Measurements from ENCODE around the gene RNF212.
"Not testable (repeated sequence)": the region's sequence is repeated elsewhere in the genome, so short reads cannot be mapped to it uniquely, and the experiment has no call there.

The RNF212 gene, protein sequence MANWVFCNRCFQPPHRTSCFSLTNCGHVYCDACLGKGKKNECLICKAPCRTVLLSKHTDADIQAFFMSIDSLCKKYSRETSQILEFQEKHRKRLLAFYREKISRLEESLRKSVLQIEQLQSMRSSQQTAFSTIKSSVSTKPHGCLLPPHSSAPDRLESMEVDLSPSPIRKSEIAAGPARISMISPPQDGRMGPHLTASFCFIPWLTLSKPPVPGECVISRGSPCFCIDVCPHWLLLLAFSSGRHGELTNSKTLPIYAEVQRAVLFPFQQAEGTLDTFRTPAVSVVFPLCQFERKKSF
- 0 to 1.7 (median 0.05) reads per million in 17 experiments for total RNA-seq

GRCh38 chr4:1113311-1114009 is at the start of gene RNF212:
RNF212 (minus strand) TSS chr4:1113564; CDS start chr4:1113464, 100 bp downstream.
- peak in 2 of 4 experiments; percentile 54 to 65 for DNase-seq

DNA sequence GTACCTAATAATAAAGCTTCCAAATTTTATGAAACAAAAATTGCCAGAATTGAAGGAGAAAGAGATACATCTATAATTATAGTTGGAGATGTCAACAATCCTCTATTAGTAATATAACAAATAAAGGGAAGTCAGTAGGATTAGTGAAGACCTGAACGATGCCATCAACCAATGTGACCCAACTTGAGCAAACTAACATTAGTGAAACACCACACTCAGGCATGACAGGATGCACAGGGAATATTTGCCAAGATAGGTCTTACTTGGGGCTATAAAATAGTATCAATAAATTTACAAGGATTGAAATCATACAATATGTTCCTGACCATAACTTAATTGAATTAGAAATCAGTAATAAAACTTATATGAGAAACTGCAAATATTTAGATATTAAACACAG is 47.0 kb upstream of the RNF212 start:
- no peak for DNase-seq

GRCh38 chr4:1156069-1156468 is 42.7 kb upstream of the RNF212 start:
- no peak for DNase-seq

DNA sequence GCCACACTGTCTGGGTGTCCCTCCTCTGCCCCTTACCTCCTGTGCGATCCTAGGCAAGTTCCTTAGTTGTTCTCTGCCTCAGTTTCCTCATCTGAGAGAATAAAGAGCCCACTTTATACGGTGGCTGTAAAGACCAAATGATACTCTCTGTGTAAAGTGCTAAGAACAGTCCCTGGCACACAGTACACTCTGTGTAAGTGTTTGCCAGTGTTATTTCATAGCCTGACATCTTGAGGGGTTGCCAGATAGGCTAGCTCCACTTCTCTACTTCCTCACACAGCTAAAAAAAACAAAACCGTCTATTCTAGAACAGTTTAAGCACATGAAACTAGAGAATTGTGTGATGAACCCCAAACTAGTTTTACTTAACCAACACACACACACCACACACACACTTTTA is 42.0 kb upstream of the RNF212 start:
- DNase-seq, result no peak

GRCh38 chr4:1154523-1155182 is 41.3 kb upstream of the RNF212 start:
- DNase-seq, result peak; percentile 22 to 62 (median 38)

DNA sequence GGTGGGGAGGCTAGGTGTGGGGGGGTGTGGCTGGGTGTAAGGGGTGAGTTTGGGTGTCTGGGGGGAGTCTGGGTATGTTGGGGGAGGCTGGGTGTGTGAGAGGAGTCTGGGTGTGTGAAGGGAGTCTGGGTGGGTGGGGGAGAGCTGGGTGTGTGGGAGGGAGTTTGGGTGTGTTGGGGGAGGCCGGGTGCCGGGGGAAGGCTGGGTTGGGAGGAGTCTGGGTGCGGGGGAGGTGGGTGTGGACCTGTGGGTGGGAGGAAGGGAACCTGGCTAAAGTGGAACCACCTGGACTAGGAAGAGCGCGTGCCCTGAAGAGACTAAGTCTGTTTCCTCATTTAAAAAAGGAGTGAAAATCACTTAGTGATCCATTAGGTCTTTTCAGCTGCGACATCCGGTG is 40.8 kb upstream of the RNF212 start:
- DNase-seq, result no peak

- DNase-seq, result no peak
Observed at GRCh38 chr4:1153567-1154090, 40.3 kb upstream of the RNF212 start.

DNA sequence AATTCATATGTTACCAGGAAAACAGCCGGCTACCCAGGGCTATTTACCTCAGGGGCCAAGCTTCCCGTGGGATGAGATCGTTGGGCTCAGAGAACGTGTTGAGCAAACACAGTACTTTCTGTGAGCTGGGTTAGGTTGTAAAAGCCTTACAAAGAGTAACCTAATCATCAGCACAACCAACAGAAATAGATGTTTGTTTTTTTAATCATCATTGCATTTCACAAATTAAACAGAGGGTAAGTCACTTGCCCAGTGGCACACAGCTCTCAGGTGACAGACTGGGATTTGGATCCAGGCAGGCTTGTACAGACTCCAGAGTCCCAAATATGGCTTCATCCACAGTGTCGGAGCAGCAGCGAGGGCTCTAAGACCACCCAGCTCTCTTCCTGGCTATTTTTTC is 38.9 kb upstream of the RNF212 start:
- DNase-seq, result no peak

DNA sequence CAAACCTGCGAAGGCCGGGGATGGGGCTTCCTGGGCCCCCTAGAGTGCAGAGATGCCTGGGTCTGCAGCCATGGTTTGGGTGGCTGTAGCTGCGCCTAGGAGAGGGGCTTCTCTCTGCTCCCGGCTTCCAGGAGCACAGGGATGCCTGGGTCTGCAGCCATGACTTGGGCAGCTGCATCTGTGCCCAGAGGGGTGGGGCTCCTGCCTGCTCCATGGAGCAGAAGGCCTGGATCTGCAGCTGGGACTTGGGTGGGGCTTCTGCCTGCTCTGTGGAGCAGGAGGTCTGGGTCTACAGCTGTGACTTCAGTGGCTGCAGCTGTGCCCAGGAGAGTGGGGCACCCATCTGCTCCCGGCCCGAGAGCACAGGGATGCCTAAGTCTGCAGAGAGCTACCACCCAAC is 38.2 kb upstream of the RNF212 start:
- no peak for DNase-seq

DNA sequence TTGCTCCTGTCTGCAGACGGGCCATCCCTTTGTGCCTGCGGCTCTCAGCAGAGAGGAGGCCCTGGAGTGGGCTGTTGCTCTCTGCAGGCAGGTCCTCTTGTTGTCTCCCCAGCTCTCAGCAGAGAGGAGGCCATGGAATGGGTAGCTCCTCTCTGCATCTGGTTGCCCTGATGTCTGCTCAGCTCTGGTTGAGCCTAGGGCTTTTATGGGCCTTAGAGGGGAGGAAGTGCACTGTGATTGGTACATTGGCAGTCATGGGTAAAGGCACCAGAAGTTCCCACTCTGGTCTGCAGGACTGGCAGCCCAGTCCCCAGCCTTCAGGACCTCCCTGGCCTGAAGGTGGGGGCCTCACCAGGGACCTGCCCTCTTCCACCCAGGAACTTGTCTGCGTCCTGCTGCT is 37.5 kb upstream of the RNF212 start:
- DNase-seq, result no peak

DNA sequence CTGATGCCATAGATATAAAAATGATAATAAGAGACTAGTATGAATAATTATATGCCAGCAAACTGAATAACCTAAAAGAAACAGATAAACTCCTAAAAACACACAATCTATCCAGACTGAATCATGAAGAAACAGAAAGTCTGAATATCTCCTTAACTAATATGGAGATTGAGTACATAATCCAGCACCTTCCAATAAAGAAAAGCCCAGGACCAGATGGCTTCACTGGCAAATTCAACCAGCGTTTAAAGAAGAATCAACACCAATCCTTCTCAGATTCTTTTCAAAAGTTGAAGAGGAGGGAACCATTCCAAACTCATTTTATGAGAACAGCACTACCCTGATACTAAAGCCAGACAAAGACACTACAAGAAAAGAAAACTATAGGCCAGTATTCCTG is 26.5 kb upstream of the RNF212 start:
- DNase-seq, result no peak

- peak in 3 of 4 experiments; percentile 37 to 81 (median 79) for DNase-seq
Observed at GRCh38 chr4:1137850-1138249, 24.5 kb upstream of the RNF212 start.

- peak; percentile 15 to 77 (median 44) for DNase-seq
Observed at GRCh38 chr4:1137063-1137776, 23.9 kb upstream of the RNF212 start.

DNA sequence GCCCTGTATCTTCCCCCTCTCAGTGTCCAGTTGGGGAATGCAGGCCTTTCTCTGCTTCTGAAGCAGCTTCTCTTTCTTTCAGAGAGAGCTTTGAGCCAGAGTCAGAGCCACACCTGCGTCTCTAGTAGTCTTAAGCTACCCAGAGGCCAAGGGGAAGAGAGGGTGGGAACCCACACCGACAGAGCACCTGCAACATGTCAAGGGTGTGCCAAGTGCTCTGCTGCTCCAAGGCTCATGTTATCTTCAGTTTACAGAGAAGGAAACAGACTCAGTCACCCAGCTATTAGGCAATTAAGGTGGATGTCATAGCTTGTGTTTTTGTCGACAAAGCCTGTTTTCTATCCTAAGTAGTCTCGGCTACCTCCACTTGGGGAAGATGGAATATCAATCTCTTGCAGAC is 22.7 kb upstream of the RNF212 start:
- DNase-seq, result peak; percentile 26 to 62 (median 50)

DNA sequence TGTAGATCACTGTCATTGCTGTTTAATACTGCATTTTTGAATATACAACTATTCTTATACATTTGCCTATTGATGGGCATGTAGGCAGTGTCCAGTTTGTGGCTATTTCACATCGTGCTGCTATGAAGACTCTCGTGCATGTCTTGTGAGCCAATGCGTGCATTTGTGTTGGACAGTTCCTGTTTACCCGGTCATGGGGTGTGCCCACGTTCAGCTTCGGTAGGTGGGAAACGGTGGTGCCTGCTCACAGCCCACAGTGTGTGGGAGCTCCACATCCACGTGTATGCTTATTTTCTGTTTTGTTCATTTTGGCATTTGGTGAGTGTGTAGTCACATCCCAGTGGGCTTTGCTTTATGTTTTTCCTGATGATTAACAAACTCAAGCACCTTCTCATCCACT is 19.7 kb upstream of the RNF212 start:
- DNase-seq, result peak; percentile 29 to 53 (median 43)

DNA sequence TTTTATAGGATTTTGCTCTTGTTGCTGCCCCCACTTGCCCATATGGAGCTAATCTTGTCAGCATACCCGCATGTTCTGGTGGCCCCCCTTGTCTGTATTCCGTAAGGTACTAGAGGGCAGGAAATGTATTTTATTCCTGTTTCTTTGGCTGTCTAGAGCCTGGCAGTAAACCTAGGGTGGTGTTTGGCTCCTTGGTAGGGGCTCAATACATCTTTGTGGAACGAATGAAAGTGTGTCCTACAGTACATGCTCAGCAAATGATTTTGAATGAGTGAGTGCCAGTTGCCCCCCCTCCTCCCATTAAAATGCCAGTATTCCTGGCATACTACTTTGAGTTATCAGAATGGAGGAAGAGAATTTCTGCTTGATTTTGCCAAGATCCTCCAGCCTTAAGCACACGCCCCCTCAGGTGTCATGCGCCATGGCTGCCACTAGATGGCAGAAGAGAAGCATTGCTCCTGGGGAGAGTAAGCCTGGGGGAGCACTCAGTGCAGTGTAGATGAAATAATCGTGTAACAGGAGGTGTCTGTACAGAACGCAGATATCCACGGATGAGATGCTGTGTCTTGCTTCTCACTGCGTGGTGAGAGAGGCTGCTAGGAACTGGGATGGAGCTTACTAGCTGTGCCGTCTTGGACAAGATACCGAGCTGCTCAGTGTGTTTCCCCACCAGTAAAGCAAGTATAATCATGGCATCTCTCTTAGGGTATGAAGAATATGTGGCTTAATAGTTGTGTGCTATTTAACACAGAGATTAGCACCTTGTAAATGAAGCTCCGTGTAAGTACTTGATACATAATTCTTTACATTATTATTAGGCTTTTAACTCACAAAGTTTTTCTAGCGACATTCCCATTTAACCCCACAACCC is 17.2 kb upstream of the RNF212 start:
- DNase-seq, result peak; percentile 88 to 95 (median 88)

GRCh38 chr4:1126506-1126905 is 13.1 kb upstream of the RNF212 start:
- DNase-seq, result no peak

DNA sequence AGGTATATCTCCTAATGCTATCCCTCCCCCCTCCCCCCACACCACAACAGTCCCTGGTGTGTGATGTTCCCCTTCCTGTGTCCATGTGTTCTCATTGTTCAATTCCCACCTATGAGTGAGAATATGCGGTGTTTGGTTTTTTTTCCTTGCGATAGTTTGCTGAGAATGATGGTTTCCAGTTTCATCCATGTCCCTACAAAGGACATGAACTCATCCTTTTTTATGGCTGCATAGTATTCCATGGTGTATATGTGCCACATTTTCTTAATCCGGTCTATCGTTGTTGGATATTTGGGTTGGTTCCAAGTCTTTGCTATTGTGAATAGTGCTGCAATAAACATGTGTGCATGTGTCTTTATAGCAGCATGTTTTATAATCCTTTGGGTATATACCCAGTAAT is 12.1 kb upstream of the RNF212 start:
- not testable (repeated sequence) for DNase-seq

DNA sequence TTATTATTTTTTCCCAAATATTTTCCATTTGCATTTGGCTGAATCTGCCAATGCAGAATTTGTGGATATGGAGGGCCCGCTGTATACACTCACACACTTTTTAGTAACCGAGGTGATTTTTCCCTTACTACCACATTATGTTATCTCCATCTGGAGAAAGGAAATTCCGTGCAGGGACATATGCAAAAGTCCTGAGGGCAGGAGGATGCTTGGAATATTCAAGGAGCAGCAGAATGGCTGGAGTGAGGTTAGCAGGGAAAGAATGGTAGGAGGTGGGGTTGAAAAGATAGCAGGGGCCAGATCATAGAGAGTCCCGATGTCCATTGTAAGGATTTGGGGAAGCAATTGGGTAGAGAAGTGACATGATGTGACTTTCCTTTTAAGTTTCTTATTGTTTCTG is 11.5 kb upstream of the RNF212 start:
- DNase-seq, result no peak

DNA sequence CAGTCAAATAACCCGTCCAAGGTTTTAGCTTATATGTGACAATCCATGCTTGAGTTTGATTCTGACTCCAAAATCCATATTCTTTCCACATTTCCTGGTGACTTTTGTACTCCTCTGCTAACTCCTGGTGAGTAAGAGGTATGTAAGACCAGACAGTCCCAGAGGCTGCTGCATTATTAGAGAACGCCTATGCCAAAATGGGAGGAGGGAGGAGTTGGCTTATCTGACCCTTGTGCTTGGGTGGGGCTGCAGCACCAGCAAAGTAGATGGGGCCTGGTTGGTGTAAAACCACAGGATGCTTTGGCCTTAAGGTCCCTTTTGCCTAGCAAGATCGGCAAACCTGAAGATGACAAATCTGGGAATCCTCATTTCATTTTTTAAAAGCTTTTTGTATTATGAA is 9.1 kb upstream of the RNF212 start:
- no peak for DNase-seq

- no peak for DNase-seq
Observed at GRCh38 chr4:1116838-1117237, 3.5 kb upstream of the RNF212 start.
